Measurements from ENCODE around the gene SNX27.
"Not testable (repeated sequence)": the region's sequence is repeated elsewhere in the genome, so short reads cannot be mapped to it uniquely, and the experiment has no call there.

Gene SNX27

GRCh38 chr1:151611832-151612500, at the start of gene SNX27:
Gene SNX27, plus strand, starts transcription at chr1:151612050. Its CDS starts 152 bp downstream, at chr1:151612202.
- peak; percentile 97 for DNase-seq

GRCh38 chr1:151562661-151563060, 49.2 kb upstream of the SNX27 start:
- DNase-seq: no peak

- no peak for DNase-seq
Observed at GRCh38 chr1:151563376-151563775, 48.5 kb upstream of the SNX27 start.

GRCh38 chr1:151565502-151566189, 46.2 kb upstream of the SNX27 start:
- DNase-seq: no peak

- no peak for DNase-seq
Observed at GRCh38 chr1:151568626-151569088, 43.2 kb upstream of the SNX27 start.

GRCh38 chr1:151570819-151571218, 41.0 kb upstream of the SNX27 start:
- no peak for DNase-seq

- DNase-seq: no peak
Observed at GRCh38 chr1:151574575-151575529, 37.0 kb upstream of the SNX27 start.

- no peak for DNase-seq
Observed at GRCh38 chr1:151577173-151577572, 34.7 kb upstream of the SNX27 start.

GRCh38 chr1:151578941-151579340, 32.9 kb upstream of the SNX27 start:
- DNase-seq: no peak

- DNase-seq: no peak
Observed at GRCh38 chr1:151579436-151580225, 32.2 kb upstream of the SNX27 start.

- DNase-seq: peak; percentile 52
Observed at GRCh38 chr1:151581451-151581850, 30.4 kb upstream of the SNX27 start.

- DNase-seq: no peak
Observed at GRCh38 chr1:151581921-151582320, 29.9 kb upstream of the SNX27 start.

GRCh38 chr1:151583796-151584195, 28.1 kb upstream of the SNX27 start:
- no peak for DNase-seq

GRCh38 chr1:151584278-151584677, 27.6 kb upstream of the SNX27 start:
- DNase-seq: no peak

GRCh38 chr1:151584780-151585179, 27.1 kb upstream of the SNX27 start:
- DNase-seq: no peak

- no peak for DNase-seq
Observed at GRCh38 chr1:151585622-151586021, 26.2 kb upstream of the SNX27 start.

- DNase-seq: no peak
Observed at GRCh38 chr1:151590961-151591360, 20.9 kb upstream of the SNX27 start.

- no peak for DNase-seq
Observed at GRCh38 chr1:151593730-151594129, 18.1 kb upstream of the SNX27 start.

- DNase-seq: peak; percentile 60
Observed at GRCh38 chr1:151594143-151594625, 17.7 kb upstream of the SNX27 start.

- no peak for DNase-seq
Observed at GRCh38 chr1:151596166-151596953, 15.5 kb upstream of the SNX27 start.

- DNase-seq: not testable (repeated sequence)
Observed at GRCh38 chr1:151602550-151602949, 9.3 kb upstream of the SNX27 start.
